GM19463 (cell line): ENCODE results near the gene NOTCH1.
"Not testable (repeated sequence)": the region's sequence is repeated elsewhere in the genome, so short reads cannot be mapped to it uniquely, and the experiment has no call there.

Experiments
- ATAC-seq: cut with Tn5 transposase; IDR thresholded peaks from one replicate; pipeline ENCODE4 v1.9.1; 2021; ENCODE audit warnings: mild to moderate bottlenecking, moderate library complexity; ENCODE audit not compliant: unreplicated experiment

NOTCH1 gene

GRCh38 chr9:136579650-136580219, 33.9 kb upstream of the NOTCH1 start:
- ATAC-seq = not testable (repeated sequence)

- ATAC-seq = no peak
Measured at GRCh38 chr9:136578915-136579649, 33.2 kb upstream of the NOTCH1 start.

GRCh38 chr9:136578626-136578914, 32.7 kb upstream of the NOTCH1 start:
- ATAC-seq = no peak

GRCh38 chr9:136577941-136578625, 32.2 kb upstream of the NOTCH1 start:
- no peak for ATAC-seq

- peak; percentile 78 for ATAC-seq
Measured at GRCh38 chr9:136576269-136576626, 30.4 kb upstream of the NOTCH1 start.

GRCh38 chr9:136575626-136576268, 29.9 kb upstream of the NOTCH1 start:
- ATAC-seq = no peak

GRCh38 chr9:136574606-136575005, 28.8 kb upstream of the NOTCH1 start:
- not testable (repeated sequence) for ATAC-seq

- no peak for ATAC-seq
Measured at GRCh38 chr9:136572828-136573625, 27.2 kb upstream of the NOTCH1 start.

- ATAC-seq = no peak
Measured at GRCh38 chr9:136572003-136572827, 26.4 kb upstream of the NOTCH1 start.

- ATAC-seq = no peak
Measured at GRCh38 chr9:136571531-136571930, 25.7 kb upstream of the NOTCH1 start.

- ATAC-seq = no peak
Measured at GRCh38 chr9:136570916-136571315, 25.1 kb upstream of the NOTCH1 start.

- no peak for ATAC-seq
Measured at GRCh38 chr9:136570191-136570845, 24.5 kb upstream of the NOTCH1 start.

- ATAC-seq = no peak
Measured at GRCh38 chr9:136569526-136570148, 23.8 kb upstream of the NOTCH1 start.

- no peak for ATAC-seq
Measured at GRCh38 chr9:136568288-136569081, 22.6 kb upstream of the NOTCH1 start.

- ATAC-seq = no peak
Measured at GRCh38 chr9:136567651-136568287, 21.9 kb upstream of the NOTCH1 start.

GRCh38 chr9:136566901-136567300, 21.1 kb upstream of the NOTCH1 start:
- no peak for ATAC-seq

- no peak for ATAC-seq
Measured at GRCh38 chr9:136566553-136566895, 20.7 kb upstream of the NOTCH1 start.
